Measurements from ENCODE around the gene TDP1.
A peak's percentile ranks its signal among the peaks of the same experiment; 100 is the strongest.

The TDP1 gene

GRCh38 chr14:89947344-89947743 is 8.4 kb upstream of the TDP1 start:
- DNase-seq: no peak

- no peak for DNase-seq
Observed at GRCh38 chr14:89952576-89952975, 3.2 kb upstream of the TDP1 start.

GRCh38 chr14:89953602-89954001 is 2.1 kb upstream of the TDP1 start:
- no peak for DNase-seq

DNA sequence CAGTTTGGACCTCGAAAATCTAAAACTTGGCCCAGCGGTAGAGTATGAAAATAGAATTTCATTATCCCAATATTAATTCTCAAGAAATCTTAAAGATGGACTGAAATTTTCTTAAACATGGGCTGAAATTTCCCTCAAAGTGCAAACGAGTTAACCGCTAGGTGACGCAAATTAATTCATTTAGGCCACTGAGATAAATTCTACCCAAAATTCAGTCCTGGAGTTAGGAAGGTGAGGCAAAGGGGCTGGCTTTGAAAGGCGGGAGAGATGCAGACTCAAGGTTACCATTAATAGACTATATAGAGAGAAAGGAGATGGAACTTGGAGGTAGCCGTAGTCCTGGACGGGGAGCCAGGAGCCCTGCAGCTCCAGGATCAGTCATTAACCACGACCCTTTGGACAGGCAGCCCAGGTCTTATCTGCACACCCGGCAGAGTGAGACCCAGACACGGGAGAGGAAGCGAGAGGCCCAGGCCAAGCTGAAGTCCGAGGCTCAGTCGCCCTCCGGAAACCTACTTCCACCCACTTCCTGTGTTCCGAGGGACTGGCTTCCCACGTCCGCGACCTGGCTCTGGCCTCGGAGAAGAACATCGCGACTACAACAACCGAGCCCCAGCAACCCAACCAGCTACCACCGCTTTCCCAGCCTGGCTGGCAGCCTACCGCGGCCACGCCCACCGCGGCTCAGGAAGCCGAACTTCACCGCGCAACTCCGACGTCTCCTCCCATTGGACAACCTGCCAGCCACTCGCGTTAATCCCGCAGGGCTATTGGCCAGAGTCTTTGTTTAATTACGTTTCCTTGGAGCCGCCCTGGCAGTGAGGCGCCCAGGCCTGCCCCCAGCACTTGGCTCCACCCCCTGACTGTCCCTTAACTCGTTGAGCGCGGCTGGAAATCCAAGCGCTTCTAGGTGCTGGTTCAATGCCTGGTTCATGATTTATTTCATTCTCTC is 1.4 kb upstream of the TDP1 start, which contains the start of gene EFCAB11:
Gene EFCAB11 (minus strand): TSS at position 661 of the 952 bp plus-strand sequence. CDS start 70 bp downstream, at position 591.
- DNase-seq: peak; percentile 99

GRCh38 chr14:89955022-89955744 is 544 bp upstream of the TDP1 start:
- DNase-seq: peak in 1 of 2 experiments; percentile 45

DNA sequence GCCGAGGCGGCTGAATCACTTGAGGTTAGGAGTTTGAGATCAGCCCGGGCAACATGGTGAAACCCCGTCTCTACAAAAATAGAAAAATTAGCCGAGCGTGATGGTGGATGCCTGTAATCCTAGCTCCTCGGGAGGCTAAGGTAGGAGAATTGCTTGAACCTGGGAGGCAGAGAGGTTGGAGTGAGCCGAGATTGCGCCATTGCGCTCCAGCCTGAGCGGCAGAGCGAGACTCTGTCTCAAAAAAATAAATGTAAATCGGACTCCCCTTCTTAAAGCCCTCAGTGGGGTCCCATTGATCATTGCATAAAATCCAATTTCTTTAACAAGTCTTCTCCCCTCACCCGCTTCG is 908 bp downstream of the TDP1 start:
- DNase-seq: no peak

DNA sequence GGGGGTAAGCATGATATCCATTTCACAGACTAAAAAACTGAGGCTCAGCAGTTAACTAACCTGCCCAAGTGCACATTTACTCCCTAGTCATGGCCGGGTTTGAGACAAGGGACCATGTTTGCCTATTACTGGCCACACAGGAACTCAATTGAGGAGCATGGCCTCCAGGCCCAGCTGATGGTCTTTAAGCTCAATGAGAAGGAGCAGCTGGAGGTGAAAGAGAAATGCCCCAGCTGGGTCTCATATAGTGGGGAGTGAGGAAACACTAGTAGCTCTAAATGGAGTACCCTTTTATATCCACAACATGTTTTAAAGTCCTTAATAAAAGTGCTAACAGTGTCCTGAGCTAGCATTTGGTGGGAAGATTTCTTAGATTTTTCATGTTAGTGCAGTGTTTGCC is 1.6 kb downstream of the TDP1 start:
- no peak for DNase-seq

DNA sequence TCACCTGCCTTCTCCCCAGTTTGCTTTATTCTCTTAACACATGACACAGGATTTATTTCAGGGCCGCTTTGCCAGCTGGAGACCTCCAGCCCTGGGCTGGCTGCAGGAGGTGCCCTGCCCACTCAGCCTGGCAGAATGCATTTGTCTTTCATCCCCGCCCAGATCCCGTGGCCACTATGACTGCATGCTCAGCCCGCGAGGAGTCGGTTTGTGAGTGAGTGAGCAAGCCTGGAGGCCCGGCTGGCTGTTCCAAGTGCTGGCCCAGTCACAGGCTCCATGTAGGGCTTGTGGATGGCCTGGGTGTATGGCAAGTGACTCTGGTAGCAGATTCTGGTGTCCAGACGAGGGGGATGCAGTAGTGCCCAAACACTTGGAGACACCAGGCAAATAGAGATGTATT is 2.1 kb downstream of the TDP1 start:
- no peak for DNase-seq

DNA sequence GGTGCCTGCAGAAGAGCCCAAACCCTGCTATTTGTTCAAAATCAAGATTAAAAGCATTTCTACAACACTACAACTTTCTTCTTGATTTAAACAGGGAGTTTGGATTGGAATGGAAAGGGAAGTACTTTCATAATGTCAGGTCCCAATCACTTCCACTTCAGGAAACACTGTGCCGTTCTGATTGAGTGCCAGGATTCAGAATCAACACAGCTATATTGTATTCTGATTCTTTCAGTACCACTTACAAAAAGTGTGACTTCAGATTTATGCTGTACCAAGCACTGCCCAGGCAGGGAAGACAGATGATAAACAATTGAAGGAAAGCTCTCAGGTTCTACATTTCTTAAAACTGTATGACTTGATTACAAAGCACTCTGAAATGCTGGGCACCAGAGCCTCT is 3.2 kb downstream of the TDP1 start:
- no peak for DNase-seq

GRCh38 chr14:89959853-89960445 is 4.2 kb downstream of the TDP1 start:
- DNase-seq: no peak

- DNase-seq: no peak
Observed at GRCh38 chr14:89960914-89961313, 5.2 kb downstream of the TDP1 start.

DNA sequence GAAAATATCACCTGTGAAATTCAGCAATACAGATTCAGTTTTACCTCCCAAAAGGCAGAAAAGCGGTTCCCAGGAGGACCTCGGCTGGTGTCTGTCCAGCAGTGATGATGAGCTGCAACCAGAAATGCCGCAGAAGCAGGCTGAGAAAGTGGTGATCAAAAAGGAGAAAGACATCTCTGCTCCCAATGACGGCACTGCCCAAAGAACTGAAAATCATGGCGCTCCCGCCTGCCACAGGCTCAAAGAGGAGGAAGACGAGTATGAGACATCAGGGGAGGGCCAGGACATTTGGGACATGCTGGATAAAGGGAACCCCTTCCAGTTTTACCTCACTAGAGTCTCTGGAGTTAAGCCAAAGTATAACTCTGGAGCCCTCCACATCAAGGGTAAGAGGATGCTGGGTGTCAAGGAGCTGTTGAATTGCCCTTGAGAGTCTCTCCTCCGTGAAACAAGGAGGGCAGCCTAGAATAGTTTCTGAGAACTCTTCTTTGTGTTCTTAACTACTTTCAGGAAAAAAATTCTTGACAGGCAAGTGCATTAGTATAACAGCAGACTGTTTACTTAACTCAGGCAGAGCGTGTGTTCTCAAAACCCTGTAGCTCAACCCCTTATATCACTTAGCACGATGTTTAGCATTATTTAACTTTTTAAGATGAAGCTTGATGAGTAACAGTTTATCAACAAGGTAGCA is 7.7 kb downstream of the TDP1 start:
- DNase-seq: no peak

- DNase-seq: no peak
Observed at GRCh38 chr14:89965839-89966238, 10.1 kb downstream of the TDP1 start.

DNA sequence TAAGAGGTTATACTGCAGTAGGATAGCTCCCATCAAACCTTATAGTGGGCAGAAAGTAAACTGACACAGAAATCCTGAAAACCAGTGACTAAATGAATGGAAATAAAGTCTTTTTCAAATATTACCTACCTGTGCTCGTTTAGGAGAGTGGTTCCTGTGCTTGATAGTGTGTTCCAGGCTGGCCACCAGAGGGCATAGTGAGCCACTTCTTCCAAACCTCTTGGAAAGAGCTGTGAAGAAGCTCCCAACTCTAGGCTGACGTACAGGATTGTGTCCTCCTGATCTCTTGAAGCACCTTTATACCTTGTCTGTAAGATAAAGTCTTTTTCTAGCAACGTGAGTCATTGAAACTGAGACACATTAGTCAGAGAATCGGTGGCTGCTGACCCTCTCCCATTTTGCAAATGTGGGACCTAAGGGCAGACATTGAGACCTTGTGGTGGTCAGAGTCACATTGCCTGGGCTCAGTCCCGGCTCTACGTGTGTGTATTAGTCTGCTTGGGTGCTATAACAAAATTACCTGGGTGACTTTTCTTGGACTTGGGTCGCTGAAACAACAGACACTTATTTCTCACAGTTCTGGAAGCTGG is 17.6 kb downstream of the TDP1 start:
- peak; percentile 64 to 84 for DNase-seq

- DNase-seq: no peak
Observed at GRCh38 chr14:89977668-89978067, 21.9 kb downstream of the TDP1 start.

- DNase-seq: no peak
Observed at GRCh38 chr14:89978656-89979055, 22.9 kb downstream of the TDP1 start.

DNA sequence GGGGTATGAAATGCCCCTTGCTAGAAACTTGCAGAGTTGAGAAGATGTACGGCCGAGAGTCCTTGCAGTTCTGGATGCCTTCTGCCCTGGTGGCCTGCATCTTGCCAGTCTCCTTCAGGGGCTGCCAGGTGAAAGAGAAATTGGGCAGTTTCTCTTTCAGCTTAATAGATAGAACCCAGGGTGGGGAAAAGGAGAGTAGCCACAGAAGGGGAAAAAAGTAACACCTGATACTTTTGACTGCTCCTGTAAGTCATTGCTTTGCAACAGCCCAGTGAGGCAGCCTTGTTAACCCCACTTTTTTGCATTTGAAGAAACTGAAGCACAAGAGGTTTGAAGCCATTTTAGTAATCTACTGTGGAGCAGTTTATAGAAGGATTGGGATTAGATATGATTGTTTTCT is 27.6 kb downstream of the TDP1 start:
- no peak for DNase-seq

DNA sequence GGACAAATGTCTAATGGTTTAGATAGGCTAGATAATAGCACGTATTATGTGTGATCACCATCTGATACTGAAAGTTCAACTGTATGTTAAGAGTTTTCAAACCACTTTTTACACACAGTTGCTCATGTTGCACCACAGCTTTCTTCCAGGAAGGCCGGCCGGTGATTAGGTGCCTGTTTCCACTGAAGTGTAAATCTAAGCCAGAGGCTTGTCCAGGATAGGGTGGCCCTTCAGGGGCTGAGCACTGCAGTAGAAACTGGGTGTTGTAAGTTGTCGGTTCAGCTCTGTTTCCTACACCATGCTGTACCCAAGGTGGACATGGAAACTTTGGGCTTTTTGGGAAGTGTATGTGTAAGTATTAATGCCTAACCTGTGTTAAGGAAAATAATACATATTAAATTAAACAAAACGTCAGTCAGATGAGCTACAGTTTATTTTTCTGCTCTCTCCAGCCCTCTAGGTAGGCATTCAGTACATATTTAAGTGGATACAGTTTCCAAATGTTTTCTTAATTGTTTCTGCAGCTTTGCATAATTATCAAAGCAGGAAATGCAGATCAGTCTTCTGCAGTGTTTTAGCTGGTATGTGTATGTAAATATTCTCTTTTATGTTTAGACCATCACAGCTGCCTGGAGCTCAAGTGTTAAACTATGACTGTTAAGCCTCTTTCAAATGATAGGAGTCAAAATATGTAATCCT is 30.9 kb downstream of the TDP1 start:
- no peak for DNase-seq

DNA sequence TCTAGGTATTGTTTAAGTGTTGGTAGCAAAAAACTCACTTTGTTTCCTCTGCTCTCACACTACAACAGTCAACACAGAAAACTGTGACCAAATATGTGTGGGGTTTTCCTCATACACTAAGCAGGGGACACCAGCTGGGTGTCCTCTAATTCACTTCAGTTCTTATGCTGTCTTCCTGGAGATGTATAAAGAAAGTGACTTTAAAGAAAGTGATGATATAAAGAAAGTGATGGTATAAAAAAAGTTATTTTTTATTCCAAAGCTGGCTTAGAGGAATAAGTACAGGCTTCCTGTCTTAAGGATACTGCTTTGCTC is 31.4 kb downstream of the TDP1 start:
- DNase-seq: no peak

DNA sequence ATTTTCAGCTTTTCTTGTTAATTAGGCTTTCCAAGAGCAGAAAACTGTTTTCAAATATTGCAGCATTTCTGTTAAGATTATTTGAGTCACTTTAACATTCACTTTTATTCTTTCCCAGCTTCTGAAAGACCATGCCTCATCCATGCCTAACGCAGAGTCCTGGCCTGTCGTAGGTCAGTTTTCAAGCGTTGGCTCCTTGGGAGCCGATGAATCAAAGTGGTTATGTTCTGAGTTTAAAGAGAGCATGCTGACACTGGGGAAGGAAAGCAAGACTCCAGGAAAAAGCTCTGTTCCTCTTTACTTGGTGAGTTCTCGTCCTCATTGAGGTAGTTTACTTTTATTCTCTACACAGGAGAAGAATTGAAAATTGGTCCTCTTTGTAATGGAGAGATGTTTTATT is 33.1 kb downstream of the TDP1 start:
- DNase-seq: no peak

DNA sequence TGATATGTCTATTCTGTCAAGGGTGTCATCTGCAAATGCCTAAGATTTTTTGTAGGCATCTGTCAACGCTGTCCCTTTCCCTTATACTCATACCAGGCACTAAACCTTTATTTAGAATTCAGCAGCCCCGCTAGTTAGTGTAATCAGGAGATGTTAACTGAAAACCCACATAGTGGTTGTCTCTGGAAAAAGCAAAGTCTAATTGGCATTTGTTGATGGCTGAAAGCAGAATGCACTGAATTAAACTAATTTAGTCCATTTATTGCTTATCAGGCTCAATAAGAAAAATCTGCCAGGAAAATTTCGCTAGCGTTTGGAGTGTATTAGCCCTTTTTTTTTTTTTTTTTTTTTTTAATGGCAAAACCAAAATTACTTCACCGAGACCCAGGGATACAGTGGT is 34.5 kb downstream of the TDP1 start:
- no peak for DNase-seq

DNA sequence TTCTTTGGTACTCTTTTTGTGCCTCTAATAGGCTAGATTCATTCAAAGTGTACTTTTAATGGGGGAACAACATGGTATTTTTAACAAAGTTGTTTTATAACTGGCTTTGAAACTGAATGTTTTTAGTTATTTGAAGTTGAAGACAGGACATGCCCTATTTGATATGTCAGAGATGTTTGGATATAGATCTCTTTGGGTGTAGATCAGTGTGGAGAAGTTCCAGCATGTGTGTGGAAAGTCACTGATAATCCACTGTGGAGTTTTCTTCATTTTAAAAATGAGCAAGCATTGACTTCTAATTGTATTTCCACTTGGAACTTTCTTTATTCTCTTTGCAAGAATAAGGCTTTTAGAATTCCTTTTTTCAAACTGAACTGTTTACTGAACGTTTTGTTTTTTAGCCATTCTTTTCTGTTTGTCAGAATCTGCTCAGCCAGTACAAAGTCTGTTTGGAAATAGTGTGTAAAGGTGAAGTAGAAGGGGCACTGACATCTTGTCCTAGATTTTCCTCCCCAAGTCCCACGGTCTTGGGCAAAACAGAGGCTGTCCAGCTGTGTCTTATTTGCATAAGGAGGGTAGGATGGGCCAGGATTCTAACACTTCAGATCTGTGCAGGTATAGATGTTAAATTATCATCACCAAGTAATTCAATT is 35.0 kb downstream of the TDP1 start:
- no peak for DNase-seq
